Activated CD8-positive, alpha-beta memory T cell treated with anti-CD3 and anti-CD28 coated beads, Interleukin-2, amount 50 U/mL, for 4 hours (primary cell): ENCODE results near the gene PIK3CD.
"Not testable (repeated sequence)": the region's sequence is repeated elsewhere in the genome, so short reads cannot be mapped to it uniquely, and the experiment has no call there.

ENCODE experiments used
- DNase-seq: peaks from one replicate; pipeline ENCODE4 v3.0.0-alpha.2; 2020

The PIK3CD gene

GRCh38 chr1:9746211-9746610, 94.7 kb downstream of the PIK3CD start:
- DNase-seq = no peak

DNA sequence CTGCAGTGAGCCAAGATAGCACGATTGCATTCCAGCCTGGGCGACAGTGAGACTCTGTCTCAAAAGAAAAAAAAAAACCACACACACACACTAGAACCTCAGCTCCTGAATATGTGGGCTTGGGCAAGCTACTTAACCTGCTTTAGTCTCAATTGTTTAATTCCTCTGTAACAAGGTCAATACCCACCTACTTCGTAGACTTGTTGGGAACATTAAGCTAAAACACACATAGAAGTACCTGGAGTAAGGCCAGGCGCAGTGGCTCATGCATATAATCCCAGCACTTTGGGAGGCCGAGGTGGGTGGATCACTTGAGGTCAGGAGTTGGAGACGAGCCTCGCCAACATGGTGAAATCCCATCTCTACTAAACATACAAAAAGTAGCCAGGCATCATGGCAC, 95.1 kb downstream of the PIK3CD start:
- no peak for DNase-seq

DNA sequence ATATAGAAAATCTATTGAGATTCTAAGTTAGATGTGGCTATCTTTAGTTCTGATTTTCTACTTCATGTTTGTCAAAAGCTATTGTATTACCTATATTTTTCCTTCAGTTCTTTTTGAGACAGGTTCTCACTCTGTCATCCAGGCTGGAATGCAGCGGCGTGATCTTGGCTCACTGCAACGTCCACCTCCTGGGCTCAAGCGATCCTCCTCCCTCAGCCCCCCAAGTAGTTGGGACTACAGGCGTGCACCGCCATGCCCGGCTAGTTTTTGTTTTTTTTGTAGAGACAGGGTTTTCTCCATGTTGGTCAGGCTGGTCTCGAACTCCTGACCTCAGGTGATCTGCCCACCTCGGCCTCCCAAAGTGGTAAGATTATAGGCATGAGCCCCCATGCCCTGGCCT, 96.9 kb downstream of the PIK3CD start:
- not testable (repeated sequence) for DNase-seq

GRCh38 chr1:9749361-9749760, 97.8 kb downstream of the PIK3CD start:
- DNase-seq = no peak

DNA sequence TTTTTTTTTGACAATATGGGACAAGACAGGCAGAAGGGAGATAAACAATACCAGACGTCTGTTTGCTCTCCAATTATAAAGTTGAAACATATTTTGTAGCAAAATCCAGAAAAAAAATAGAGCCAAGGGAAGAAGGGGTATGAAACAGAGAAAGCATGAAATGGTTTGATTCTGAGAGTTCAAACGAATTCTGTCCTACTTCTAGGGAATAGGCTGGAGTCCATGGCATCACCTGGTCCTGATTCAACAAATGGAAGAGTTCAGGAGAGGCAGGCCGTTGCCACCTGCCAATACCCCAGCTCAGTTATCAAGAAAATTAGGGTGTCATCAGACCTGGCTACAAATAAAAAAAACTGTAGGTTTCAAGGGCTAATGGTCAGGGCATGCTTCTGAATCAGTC, 100.4 kb downstream of the PIK3CD start:
- no peak for DNase-seq

GRCh38 chr1:9753121-9753531, 101.6 kb downstream of the PIK3CD start:
- DNase-seq = no peak

GRCh38 chr1:9755441-9755995, 104.0 kb downstream of the PIK3CD start:
- DNase-seq = no peak

DNA sequence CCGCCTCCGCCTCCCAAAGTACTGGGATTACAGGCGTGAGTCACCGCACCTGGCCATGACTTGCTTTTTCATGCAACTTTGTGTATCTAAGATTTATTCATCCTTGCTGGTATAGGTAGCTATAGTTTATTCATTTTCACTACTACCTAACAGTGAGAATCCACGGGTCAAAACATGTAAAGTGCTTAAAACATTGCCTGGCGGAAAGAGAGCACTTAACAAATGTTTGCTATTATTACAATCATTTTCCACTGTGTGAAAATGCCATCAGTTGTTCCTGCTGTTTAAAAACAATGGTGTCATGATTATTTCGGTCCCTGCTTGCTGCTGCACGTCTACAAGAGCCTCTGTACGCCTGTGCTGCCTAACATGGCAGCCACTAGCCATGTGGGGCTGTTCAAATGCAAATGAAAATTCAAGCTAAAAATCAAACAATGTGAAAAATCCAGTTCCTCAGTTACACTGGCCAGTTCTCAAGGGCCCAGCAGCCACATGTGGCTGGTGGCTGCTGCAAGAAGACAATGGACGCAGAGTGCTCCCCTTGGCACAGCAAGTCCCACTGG, 107.1 kb downstream of the PIK3CD start:
- no peak for DNase-seq

DNA sequence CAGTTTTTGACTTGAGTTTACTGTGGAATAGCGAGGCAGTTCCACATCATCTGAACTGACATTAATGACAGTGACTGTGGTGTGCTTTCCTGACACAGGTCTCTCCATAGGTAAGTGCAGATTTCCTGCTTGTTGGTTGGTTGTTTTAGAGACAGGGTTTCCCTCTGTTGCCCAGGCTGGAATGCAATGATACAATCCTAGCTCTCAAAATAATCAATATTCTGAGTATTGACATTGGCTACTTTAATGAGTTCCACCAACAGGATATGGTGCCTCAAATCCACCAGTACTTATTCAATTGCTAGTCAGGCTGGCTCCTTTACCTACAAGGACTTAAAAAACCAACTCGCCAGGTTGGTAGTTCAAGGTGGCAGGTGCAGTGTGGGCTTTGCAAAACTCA, 108.4 kb downstream of the PIK3CD start:
- DNase-seq = no peak

GRCh38 chr1:9760824-9761223, 109.3 kb downstream of the PIK3CD start:
- no peak for DNase-seq

DNA sequence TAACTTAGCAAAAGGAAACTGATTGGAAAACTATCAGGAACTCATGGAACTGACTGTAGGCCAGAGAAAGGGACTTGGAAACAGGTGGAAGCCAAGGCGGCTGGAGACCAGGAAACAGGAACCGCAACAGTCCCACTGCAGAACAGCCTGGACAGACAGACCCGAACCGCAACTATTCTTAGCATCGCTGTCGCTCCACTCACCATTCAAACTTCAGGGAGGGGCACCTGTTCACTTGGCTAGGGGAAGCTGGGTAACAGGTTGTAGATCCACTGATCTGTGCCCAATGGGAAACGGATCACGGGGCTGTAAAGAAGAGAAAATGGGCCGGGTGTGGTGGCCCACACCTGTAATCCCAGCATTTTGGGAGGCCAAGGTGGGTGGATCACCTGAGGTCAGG, 110.3 kb downstream of the PIK3CD start:
- DNase-seq = no peak

GRCh38 chr1:9762446-9762845, 110.9 kb downstream of the PIK3CD start:
- not testable (repeated sequence) for DNase-seq

- no peak for DNase-seq
These were observed 112.4 kb downstream of the PIK3CD start for GRCh38 chr1:9763914-9764313.

DNA sequence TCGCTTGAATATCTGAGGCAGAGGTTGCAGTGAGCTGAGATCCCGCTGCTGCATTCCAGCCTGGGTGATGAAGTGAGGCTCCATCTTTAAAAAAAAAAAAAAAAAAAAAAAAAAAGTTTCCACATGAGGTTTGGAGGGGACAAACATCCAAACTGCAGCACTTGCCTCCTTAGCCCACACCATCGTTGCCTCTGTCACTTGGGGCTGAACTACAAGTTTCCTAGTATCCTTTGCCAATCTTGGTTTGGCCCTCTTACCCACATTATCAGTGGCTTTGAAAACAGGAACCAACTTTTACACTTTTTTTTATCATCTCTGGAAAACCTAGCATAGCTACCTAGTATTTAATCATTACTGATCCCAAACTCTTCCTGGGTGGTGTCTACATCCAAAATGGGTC, 113.0 kb downstream of the PIK3CD start:
- DNase-seq = no peak

DNA sequence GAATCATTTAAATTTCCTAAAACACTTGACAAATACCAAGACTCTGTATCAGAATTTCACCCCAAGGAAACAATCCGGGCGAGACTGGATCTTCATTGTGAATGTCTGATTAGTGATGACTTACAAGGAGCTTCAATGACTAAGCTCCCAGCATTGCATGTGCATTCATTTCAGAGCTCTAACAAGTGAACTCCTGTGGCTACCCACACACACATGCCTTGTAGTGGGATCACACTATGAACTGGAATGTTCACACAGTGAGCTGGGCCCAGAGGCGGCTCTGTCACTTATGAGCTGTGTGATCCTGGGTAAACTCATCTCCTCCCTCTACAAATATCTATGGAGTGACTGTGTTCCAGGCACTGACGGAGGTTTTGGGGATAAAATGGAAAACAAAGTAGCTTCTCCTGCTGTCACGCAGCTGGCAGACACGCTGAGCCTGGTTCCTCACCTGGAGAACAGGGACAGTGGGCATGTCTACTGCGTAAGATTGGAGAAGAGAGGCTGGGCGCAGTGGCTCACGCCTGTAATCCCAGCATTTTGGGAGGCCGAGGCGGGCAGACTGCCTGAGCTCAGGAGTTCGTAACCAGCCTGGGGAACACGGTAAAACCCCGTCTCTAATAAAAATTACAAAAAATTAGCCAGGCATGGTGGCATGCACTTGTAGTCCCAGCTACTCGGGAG, 115.4 kb downstream of the PIK3CD start:
- DNase-seq = no peak

GRCh38 chr1:9767964-9768668, 116.6 kb downstream of the PIK3CD start:
- no peak for DNase-seq

DNA sequence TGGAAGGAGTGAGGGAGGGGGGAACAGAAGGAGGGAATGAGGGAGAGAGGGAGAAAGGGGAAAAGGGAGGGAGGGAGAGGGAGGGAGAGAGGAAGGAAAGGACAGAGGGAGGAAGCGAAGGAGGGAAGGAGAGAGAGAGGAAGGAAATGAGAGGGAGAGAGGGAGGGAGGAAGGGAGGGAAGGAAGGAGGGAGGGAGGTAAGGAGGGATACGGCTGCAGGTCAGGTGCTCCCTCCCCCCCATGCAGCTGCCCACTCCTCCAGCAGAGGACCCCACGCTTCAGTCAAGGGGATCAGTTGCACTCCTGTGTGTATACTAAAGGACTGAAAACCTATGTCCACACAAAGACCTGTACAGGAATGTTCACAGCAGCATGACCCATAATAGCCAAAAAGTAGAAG, 117.5 kb downstream of the PIK3CD start:
- no peak for DNase-seq

DNA sequence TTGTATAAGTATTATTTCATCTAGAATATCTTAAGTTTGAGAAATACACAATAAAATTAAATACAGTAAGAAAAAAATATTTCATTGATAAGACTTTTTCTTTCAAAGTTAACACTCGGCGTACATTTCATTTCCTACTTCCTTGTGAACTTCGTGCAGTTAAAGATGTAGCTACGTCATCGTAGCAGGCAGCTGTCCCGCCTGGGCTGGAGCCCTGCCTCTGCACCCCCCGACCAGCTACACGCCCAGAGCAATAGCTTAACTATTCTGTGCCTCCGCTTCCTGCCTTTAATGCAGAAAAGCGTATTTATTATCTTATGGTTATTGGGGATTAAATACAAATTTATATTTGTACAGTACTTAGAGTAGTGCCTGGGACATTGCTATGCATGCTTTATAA, 118.8 kb downstream of the PIK3CD start:
- DNase-seq = no peak

GRCh38 chr1:9774712-9775679, 123.5 kb downstream of the PIK3CD start:
- no peak for DNase-seq

DNA sequence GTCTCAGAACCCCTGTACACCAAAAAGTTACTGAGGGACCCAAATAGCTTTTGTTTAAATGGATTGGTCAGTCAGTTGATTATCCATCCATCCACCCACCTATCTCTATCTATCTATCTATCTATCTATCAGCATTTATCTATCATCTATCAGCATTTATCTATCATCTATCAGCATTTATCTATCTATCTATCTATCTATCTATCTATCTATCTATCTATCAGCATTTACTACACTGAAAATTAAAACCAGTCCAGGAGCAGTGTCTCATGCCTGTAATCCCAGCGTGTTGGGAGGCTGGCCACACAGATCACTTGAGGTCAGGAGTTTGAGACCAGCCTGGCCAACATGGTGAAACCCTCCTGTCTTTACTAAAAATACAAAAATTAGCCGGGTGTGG, 125.2 kb downstream of the PIK3CD start:
- DNase-seq = no peak
